ENCODE data around the gene SHC2.

- TF ChIP-seq EZH2 (IDR thresholded peaks at IDR 0.05; ENCODE audit: low read length, unreplicated experiment) = no peak
- TF ChIP-seq, protein P1, sequence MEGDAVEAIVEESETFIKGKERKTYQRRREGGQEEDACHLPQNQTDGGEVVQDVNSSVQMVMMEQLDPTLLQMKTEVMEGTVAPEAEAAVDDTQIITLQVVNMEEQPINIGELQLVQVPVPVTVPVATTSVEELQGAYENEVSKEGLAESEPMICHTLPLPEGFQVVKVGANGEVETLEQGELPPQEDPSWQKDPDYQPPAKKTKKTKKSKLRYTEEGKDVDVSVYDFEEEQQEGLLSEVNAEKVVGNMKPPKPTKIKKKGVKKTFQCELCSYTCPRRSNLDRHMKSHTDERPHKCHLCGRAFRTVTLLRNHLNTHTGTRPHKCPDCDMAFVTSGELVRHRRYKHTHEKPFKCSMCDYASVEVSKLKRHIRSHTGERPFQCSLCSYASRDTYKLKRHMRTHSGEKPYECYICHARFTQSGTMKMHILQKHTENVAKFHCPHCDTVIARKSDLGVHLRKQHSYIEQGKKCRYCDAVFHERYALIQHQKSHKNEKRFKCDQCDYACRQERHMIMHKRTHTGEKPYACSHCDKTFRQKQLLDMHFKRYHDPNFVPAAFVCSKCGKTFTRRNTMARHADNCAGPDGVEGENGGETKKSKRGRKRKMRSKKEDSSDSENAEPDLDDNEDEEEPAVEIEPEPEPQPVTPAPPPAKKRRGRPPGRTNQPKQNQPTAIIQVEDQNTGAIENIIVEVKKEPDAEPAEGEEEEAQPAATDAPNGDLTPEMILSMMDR (conservative IDR thresholded peaks at IDR 0.05; ENCODE audit: low read depth, low read length) = no peak
- TF ChIP-seq EZH2phosphoT487 (IDR thresholded peaks at IDR 0.05; ENCODE audit: borderline replicate concordance, low read length) = no peak
Observed at GRCh38 chr19:397941-398706, 62.7 kb downstream of the SHC2 start.

Measured in PC-3 (cell line).